Small intestine (tissue), 7 donors: Measurements from ENCODE around the gene VPS50. TPM values are rescaled to one million over a fixed set of nuclear protein-coding genes. Genes with fewer than 3 reads are reported as not detected.
"Not testable (repeated sequence)": the region's sequence is repeated elsewhere in the genome, so short reads cannot be mapped to it uniquely, and the experiment has no call there.

Experiments used
- DNase-seq, 2 donors: peaks; one replicate each; pipeline versions ENCODE4 v3.0.0 to v3.0.0-alpha.2; 2013
- FAIRE-seq: peaks from 2 replicates; lab custom pipeline; 2012; peaks lifted over from hg19 to GRCh38; lab: Jason Lieb, UNC
- H3K27ac ChIP-seq, 3 donors: one replicate each; pipeline ENCODE4 v1.5.1; 2013; ENCODE audit warnings: low read length in 2 of 3, mild to moderate bottlenecking in 2 of 3, control low read depth in 1 of 3, inconsistent platforms in 1 of 3, low read depth in 1 of 3, moderate library complexity in 1 of 3
- H3K27me3 ChIP-seq, 3 donors: one replicate each; pipeline ENCODE4 v1.6.1; 2013; ENCODE audit warnings: low read length in 3 of 3, inconsistent platforms in 1 of 3; ENCODE audit not compliant: control insufficient read depth in 3 of 3, insufficient read depth in 3 of 3
- H3K36me3 ChIP-seq, 3 donors: one replicate each; pipeline ENCODE4 v1.6.1; 2013; ENCODE audit warnings: low read length in 3 of 3, inconsistent platforms in 1 of 3, low read depth in 1 of 3, mild to moderate bottlenecking in 1 of 3, moderate library complexity in 1 of 3; ENCODE audit not compliant: control insufficient read depth in 3 of 3, insufficient read depth in 2 of 3
- H3K4me1 ChIP-seq, 3 donors: one replicate each; pipeline ENCODE4 v1.6.1; 2013; ENCODE audit warnings: low read length in 2 of 3, inconsistent platforms in 1 of 3, low read depth in 1 of 3, mild to moderate bottlenecking in 1 of 3, moderate library complexity in 1 of 3; ENCODE audit not compliant: control insufficient read depth in 3 of 3, insufficient read depth in 2 of 3
- H3K4me3 ChIP-seq, 3 donors: one replicate each; pipeline ENCODE4 v1.5.1; 2013; ENCODE audit warnings: low read length in 3 of 3, control low read depth in 1 of 3, inconsistent platforms in 1 of 3, low read depth in 1 of 3, mild to moderate bottlenecking in 1 of 3, moderate library complexity in 1 of 3
- H3K9me3 ChIP-seq, 2 donors: one replicate each; pipeline ENCODE4 v1.6.1; 2013; ENCODE audit warnings: low read depth in 1 of 2, low read length in 1 of 2; ENCODE audit not compliant: control insufficient read depth in 2 of 2, insufficient read depth in 1 of 2
- WGBS, 3 donors: extraction: QIAGEN DNeasy Blood & Tissue Kit; methylation state at CpG; one replicate each; pipeline ENCODE4 v1.1.7; 2013; 5-methylcytosine and 5-hydroxymethylcytosine counted together
- polyA plus RNA-seq, 4 donors: library from polyadenylated mRNA; stranded (reverse) in 3 of 4; unstranded in 1 of 4; fragments of 200-250 nt in 3 of 4; fragments of 120-200 nt in 1 of 4; gene quantifications; one replicate each; pipeline versions ENCODE4 v1.2.1 to v1.2.3, GENCODE V29; 2013
- donor health status: healthy with polysubstance abuse.
- donor health status: control.
- donor health status: control.
- donor health status: Bipolar disorder and iron deficiency.
- donor health status: healthy.

Gene VPS50
- polyA plus RNA-seq, 4 donors, result 4.9 to 20.7 (median 9.0) TPM

- WGBS, 3 donors, result 96 to 97% (median 96%) methylated on average over 2 of the region's 2 CpGs
- no peak overlapping the region for H3K4me3 ChIP-seq
- FAIRE-seq, result no peak
Measured at GRCh38 chr7:93359520-93360198, 127.5 kb downstream of the VPS50 start.

GRCh38 chr7:93361853-93362252 lies 129.7 kb downstream of the VPS50 start:
- H3K27ac ChIP-seq, result no peak overlapping the region
- FAIRE-seq (no peak), DNase-seq (no peak)
- no peaks in the 10 kb centered on the region for H3K4me1 ChIP-seq
- 99 to 100% (median 100%) methylated on average over 1 of the region's 1 CpG for WGBS, 3 donors
- peaks cover 0 to 2% (median 0%) of the 10 kb centered on the region in 3 donors for H3K36me3 ChIP-seq
- H3K4me3 ChIP-seq, result no peak overlapping the region
- no peaks in the 10 kb centered on the region for H3K27me3 ChIP-seq
- no peaks in the 10 kb centered on the region for H3K9me3 ChIP-seq

More at GRCh38 chr7:93359520-93360198, 127.5 kb downstream of the VPS50 start:
- H3K9me3 ChIP-seq, result no peaks in the 10 kb centered on the region
- H3K27ac ChIP-seq, result no peak overlapping the region
- no peak for DNase-seq
- H3K4me1 ChIP-seq, result no peaks in the 10 kb centered on the region
- no peaks in the 10 kb centered on the region for H3K27me3 ChIP-seq
- peaks cover 0 to 3% (median 2%) of the 10 kb centered on the region in 3 donors for H3K36me3 ChIP-seq

GRCh38 chr7:93364806-93365205 lies 132.6 kb downstream of the VPS50 start:
- 10 to 61% (median 32%) methylated on average over 1 of the region's 1 CpG for WGBS, 3 donors

GRCh38 chr7:93365341-93365740 lies 133.2 kb downstream of the VPS50 start:
- FAIRE-seq (no peak), DNase-seq (no peak)
- H3K36me3 ChIP-seq, result no peaks in the 10 kb centered on the region
- H3K4me1 ChIP-seq, result no peaks in the 10 kb centered on the region
- H3K9me3 ChIP-seq, result no peaks in the 10 kb centered on the region
- no peak overlapping the region for H3K27ac ChIP-seq
- no peaks in the 10 kb centered on the region for H3K27me3 ChIP-seq
- H3K4me3 ChIP-seq, result no peak overlapping the region
- WGBS, 3 donors, result 37 to 61% (median 54%) methylated on average over 1 of the region's 1 CpG

More at GRCh38 chr7:93364806-93365205, 132.6 kb downstream of the VPS50 start:
- DNase-seq, result no peak
- no peaks in the 10 kb centered on the region for H3K9me3 ChIP-seq
- H3K4me1 ChIP-seq, result no peaks in the 10 kb centered on the region
- no peaks in the 10 kb centered on the region for H3K36me3 ChIP-seq
- H3K27me3 ChIP-seq, result no peaks in the 10 kb centered on the region
- no peak for FAIRE-seq
- H3K27ac ChIP-seq, result no peak overlapping the region
- no peak overlapping the region for H3K4me3 ChIP-seq

GRCh38 chr7:93366816-93367215 lies 134.7 kb downstream of the VPS50 start:
- H3K27ac ChIP-seq, result no peak overlapping the region
- no peaks in the 10 kb centered on the region for H3K36me3 ChIP-seq
- no peak overlapping the region for H3K4me3 ChIP-seq
- H3K27me3 ChIP-seq, result no peaks in the 10 kb centered on the region
- 81 to 89% (median 89%) methylated on average over 2 of the region's 2 CpGs for WGBS, 3 donors
- H3K4me1 ChIP-seq, result no peaks in the 10 kb centered on the region
- DNase-seq (no peak), FAIRE-seq (no peak)
- no peaks in the 10 kb centered on the region for H3K9me3 ChIP-seq

GRCh38 chr7:93367254-93367653 lies 135.1 kb downstream of the VPS50 start:
- no peaks in the 10 kb centered on the region for H3K36me3 ChIP-seq
- FAIRE-seq (no peak), DNase-seq (no peak)
- no peak overlapping the region for H3K4me3 ChIP-seq
- WGBS, 3 donors, result 51 to 76% (median 61%) methylated on average over 2 of the region's 2 CpGs
- no peaks in the 10 kb centered on the region for H3K4me1 ChIP-seq
- H3K9me3 ChIP-seq, result no peaks in the 10 kb centered on the region
- H3K27me3 ChIP-seq, result no peaks in the 10 kb centered on the region
- no peak overlapping the region for H3K27ac ChIP-seq

GRCh38 chr7:93370937-93371336 lies 138.8 kb downstream of the VPS50 start:
- H3K27ac ChIP-seq, DNase-seq, H3K4me3 ChIP-seq, H3K27me3 ChIP-seq, FAIRE-seq, H3K36me3 ChIP-seq, H3K9me3 ChIP-seq, H3K4me1 ChIP-seq: not testable (repeated sequence)
- 69 to 76% (median 75%) methylated on average over 2 to 3 of the region's 3 CpGs for WGBS, 3 donors

GRCh38 chr7:93373537-93373936 lies 141.4 kb downstream of the VPS50 start:
- Histone ChIP-seq H3K27me3 (peaks cover 0 to 4% (median 0%) of the 10 kb centered on the region in 3 donors), H3K4me3 (no peak overlapping the region), H3K4me1 (no peaks in the 10 kb centered on the region), H3K27ac (no peak overlapping the region), H3K36me3 (no peaks in the 10 kb centered on the region), H3K9me3 (no peaks in the 10 kb centered on the region)
- FAIRE-seq (no peak), DNase-seq (no peak)
